Measurements from ENCODE around the gene MEF2D.

Gene MEF2D

DNA sequence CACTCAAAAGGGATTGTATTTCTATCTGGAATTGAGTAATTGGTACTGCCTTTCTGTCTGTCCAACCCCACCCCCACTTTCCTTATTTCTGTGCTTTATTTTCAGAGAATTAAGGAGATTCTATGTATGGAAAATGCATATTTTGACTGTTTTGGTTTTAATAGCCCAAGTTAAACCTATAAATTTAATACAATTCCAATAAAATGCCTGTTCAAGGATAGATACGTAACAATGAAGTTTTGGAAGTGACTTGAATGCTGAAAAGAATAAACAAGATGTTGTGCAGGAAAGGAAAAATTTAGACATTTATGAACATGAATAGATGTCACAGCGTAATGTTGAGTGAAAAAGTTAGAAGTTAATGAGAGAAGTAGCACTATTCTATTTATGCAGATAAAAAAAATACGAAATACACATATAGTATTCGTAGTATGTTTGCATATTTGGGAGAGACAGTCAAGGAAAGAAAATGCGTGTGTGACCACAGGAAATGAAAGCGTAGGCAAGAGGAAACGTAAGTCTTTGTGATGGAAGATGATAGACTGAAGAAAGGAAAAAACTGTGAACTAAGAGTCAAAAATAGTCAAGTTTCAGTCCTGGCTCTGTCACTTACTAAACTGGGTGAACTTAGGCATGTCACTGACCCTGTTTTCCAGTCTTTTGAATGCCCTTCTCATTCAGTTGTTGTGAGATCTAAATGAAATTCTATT is 62.1 kb downstream of the MEF2D start:
- peak; percentile 22 for DNase-seq

DNA sequence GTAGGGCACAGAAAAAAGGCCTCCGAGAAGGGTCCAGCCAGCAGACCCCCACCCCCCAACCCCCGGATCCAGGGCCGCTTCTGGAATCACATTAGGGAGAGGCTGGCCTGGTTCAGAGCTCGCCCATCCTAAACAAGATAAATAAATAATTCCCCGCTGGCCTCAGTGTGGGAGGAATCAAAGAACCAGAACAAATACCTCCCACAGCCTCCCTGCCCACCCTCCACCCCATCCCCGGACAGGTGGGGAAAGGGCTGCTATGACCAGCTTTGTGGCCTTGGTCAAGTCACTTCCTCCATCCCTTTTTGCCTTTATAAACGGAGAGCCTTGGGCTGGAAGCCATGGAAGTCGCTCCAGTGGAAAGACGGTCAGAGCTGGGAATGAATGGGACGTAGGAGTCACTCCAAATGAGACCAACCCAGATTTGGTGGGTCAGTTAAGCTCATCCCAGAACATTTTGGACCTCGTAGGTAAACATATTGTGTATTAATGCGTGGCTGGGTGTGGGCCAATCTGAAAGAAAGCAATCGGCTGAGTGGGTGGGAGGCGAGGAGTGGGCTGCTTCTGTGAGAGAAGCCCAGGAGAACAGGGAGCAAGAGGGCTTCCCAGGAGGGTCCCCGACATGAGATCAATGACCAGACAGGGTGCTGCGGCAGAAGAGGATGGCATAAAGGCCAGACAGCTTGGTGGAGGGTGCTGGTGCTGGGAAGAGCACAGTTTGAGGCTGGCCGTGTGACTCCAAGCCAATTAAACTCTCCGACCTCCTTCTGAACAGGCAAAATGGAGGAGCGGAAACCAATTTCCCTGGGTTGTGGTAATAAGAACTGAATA is 63.3 kb downstream of the MEF2D start:
- no peak for DNase-seq

DNA sequence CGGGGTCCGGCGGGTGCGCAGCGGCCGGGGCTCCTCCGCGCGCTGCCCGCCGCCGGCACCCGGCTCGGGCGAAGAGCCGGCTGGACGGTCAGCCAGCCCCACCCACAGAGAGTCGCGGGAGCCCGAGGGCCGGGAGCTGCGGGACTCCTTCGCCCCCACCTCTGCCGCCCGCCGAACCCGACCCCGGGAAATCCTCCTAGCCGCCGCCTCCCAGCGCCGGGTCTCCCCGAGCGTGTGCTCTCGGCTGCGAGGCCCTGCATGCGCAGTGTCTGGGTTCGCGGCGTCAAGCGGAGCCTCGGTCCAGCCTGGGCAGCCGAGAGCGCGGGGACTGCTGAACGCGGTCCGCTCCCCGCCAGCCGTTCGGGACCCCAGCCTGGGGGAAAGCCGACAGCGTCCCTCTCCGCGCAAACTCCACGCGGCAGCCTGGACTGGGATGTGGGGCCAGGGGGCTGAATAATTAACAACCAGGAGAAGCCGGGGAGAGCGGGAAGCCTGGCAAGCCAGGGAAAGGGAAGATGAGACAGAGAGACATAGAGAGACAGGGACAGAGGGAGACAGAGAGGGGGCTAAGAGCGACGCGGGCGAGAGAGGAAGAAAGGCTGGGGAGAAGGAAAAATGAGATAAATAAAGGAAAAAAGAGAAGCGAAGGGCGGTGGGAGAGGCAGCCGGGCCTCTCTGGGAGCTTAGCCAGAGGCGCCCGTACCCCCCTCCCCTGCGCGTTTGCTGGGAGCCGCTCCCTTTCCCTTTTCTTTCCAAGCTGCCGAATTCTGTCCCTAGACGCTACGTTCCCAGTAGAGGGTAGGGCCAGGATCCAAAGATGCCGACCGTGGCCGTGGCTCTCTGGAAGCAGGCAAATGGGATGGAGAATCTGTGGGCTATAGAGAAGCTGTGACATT is 64.2 kb downstream of the MEF2D start:
- DNase-seq = no peak

DNA sequence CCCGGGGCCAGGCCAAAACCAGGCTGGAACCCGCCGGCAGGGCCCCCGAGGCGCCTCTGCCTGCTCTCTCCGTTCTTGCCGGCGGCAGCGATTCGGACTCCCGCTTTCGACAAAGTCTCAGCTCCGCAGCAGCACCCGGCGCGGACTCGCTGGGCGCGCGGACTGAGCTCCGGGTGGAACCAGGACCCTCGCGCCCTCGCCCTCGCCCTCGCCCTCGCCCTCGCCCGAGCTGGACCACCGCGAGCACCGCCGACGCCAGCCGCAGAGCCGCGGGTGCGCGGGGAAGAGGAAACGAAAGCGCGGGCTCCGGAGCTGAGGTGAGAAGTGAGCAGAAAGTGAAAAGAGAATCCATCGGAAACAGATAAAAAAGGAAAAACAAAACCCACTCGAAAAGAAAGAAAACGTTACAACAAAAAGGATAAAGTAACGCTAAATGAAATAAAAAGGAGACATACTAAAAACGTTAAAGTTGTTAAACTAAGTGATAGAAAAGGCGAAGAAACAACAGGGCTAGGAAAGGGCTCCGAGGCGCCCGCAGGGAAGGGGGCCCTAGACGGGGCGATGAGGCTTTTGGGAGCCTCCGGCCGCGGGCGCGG is 64.9 kb downstream of the MEF2D start:
- DNase-seq = no peak

DNA sequence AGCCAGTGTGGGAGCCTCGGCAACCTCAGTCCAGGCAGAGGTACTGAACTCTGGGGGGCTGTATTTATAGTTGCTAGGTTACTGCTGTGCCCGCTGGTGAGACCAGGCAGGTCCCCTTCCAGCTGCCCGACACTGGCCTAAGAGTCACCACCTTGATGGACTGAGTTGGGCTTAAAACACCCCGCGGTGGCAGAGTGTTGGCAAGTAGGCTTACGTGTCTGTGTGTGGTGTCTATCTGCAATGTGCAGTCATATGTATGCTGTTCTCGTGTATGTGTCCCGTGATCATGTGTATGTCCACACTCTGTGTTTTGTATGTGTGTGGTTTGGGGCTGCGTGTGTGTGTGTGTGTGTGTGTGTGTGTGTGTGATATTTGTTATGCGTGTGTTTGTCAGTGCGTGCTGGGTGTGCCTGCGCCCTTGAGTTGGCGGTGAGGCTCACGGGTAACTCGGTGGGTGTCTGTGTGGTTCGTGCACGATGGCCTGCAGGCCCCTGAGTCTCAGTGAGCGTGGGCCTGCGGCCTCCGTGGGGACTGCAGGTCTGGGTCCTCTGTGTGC is 65.5 kb downstream of the MEF2D start:
- no peak for DNase-seq

DNA sequence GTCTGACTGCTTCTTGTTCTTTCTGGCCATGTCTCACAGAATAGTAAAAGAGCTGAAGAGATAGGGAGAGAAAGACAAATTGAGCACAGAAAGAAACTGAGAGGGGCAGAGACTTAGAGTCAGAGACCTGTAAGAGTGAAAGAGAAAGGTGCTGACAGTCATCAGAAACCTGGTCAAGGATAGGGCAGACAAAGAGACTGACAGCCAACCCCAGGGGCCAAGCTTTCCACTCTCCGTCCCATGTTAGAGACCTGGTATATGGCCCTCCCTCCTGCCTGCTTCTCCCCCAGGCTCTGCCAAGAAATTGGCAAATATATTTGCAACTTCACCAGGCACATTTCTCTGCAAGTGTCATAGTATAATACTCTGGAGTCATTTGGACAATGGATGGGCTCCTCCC is 67.0 kb downstream of the MEF2D start:
- DNase-seq = no peak

DNA sequence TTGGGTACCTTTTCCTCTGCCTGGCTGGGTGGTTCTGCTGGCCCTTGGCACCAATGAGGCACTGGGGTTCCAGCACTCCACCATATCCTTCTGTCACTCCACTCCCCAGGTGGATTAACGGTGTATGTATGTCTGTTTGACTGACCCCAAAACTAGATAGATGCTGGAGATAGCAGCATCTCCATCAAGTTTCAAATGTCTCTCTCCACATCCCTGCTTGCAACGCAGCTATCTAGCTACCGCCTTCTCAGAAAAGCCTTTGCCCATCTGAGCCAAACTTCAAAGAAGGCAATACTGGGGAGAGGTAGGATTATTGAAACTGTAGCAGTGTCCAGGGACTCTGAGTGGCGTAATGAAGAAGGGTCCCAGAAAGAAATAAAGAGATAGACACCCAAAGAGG is 67.5 kb downstream of the MEF2D start:
- no peak for DNase-seq

DNA sequence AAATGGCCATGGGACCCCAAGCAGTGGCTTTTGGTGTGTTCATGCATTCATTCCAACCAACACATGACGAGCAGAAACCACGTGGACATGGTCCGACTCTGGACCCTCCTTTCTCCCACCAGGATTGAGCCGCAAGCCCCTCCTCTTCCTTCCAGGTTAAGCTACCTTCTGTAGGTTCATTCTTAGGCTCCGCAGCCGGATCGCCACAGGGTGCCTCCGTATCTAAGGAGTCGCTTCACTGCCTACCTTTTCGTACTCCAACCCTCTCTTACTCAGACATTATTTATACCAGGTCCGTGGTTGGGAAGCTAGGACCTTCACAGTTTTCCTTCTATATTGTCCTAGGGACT is 67.9 kb downstream of the MEF2D start:
- DNase-seq = no peak

DNA sequence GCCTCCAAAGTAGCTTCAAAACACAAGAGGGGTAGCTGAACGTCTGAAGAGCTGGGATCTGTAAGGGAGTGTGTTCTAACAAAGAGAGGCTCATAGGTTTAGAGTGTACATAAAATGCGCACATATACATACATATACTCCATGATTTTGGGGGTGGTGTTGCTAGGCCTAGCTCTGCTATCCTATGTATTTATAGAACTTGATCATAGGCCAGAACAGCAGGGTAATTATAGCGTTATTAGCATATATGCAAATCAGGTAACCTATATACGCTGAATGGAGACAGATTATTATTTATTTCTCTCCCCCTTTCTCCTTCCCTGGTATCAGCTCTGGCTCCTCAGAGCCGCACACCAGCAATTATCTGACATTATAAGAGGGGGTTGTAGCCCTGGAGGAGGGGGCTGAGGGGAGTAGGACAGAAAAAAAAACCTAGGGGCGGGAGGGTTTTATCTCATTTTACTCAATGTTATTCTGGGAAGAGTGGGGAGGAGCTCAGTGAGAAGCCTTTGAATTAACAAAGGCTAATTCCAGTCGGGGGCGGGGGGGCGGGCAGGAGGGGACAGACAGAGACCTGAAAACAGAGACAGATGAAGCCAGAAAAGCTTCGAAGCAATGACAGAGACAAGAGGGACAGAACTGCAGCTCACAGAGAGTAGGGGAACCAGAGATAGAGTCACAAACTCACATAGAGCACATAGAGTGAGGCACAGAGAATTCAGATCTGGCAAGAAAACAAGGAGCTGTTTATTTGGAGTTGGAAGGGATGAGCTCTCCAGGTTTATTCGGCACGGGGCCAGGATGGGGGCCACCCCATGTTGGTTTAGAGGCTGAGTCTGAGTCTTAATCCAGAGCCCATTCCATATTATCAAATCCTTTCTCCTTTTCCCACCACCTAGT is 68.6 kb downstream of the MEF2D start:
- DNase-seq = no peak

DNA sequence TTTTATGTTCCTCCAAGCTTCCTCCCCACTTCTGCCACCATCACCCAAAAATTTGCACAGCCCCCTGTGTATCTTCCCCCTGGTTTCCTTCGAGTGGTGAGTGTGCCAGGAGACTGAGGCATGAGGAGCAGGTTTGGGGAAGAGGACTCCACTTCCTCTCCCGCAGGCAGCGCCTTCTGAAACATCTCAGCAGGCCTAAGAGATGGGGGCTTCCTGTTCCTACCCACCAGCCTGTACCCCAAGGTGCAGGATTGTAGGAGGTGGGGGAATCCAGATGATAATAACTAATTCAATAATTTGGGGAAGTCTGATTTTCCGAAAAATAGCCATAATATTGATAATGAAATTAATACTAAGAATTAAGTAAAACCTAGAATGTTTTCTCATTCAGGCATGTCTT is 69.2 kb downstream of the MEF2D start:
- DNase-seq = no peak

DNA sequence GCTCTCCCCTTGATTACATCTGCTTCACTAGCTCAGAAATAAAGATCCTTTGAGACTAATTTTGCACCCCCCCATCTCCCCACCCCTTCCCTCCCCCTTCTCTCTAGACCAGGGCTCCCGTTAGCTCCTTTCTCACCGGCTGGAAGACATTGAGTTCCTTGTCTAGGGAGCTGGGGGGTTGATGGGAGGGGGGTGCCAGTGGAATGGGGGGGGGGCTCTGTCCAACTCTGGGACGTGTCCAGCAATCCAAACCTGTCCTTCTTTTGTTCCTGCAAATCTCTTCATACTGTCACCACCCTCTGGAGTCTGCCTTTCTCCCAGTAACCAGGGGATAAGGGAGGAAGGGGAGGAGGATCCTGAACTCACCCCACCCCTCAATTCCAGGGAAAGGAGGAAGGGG is 69.7 kb downstream of the MEF2D start:
- DNase-seq = no peak

DNA sequence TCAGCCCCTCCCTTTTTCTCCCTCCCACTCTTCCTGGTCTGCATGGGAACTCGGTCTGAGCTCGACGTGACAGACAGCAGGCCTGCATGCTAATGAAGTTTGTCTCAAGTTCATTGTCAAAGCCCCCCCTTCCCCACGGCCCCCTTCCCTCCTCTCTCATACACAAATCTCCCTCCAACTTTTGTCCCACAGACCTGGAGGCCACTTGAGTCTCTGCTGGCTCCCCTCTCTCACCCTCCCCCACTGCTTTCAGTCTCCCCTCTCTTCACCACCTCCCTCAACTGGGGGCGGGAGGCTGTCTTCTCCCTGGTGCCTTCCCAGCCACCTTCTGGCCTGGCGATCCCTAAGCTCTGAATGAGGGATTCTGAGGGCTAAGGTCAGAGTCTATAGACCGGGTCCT is 70.3 kb downstream of the MEF2D start:
- no peak for DNase-seq

DNA sequence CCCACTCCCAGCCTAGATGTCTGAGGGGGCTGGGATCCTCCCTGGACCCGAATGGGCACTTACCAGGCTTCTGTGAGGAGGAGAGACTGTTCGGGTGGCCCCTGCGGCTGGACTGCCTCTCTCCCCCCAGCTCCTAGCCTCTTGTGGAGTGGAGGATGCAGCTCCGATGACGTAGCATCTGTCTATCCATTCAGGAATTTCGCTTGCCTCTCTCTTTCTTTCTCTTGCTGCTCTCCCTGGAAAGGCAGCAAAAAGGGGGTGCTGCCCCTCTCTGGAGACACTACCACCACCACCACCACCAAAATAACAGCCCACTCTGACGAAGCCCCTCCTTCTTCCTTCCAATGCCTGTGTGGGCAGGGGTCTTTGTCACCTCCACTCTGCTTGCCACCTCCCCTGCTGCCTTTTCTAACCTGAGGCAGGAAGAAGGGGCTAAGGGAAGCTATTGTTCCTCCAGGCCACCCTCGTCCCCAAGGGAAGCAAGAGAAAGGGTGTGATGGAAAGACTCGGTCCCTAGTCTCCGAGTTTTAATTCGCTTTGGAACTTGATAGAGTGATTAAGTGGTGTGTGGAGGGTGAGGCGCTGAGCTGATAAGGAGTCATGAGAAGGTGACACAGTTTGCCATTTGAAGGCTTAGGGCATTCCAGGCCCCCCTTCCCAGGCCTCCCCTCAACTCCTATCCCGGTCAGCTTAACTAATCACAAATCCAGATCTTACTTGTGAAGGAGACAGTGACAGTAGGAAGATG is 71.1 kb downstream of the MEF2D start:
- no peak for DNase-seq

DNA sequence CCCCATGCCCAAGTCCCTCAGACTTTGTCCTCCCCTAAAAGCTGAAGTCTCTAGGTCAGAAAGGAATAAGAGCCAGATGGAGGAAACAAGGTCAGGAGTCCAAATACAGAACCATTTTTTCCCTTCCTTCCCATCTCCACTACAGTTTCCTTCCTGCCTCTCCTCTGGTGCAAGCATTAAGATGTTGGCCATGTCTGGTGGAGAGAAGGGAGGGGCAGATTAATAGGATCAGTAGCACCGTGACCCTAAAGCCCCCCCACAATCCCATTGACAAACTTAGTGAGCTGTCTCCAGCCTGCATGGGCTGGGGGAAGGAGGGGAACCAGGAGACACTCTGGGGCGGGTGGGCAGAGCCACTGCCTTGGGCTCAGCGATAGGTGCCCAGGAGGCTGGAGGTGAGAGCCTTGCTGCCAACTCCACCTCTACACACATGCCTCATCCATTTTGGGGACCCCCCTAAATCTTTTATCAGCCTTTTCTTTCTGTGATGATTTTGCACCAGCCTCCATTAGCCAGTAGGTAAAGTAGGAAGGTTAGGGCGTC is 71.8 kb downstream of the MEF2D start:
- DNase-seq = no peak

DNA sequence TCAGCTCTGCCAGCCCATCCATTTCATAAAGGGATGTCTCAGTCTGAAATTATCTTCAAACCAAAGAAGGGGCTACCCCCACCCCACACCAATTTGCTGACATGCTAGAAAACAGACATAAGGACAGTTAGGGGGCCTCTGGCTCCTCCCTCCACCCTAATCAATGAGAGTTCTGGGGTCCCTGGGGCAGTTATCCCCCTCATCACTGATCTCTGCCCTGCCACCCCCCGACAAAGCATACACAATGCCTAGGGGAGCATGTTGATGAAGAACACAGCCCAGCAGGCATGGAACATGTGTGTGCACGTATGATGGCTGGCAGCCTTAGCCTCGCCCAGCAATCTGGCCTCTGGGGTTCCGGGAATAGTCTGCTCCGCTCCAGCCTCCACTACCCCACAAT is 72.6 kb downstream of the MEF2D start:
- DNase-seq = no peak

DNA sequence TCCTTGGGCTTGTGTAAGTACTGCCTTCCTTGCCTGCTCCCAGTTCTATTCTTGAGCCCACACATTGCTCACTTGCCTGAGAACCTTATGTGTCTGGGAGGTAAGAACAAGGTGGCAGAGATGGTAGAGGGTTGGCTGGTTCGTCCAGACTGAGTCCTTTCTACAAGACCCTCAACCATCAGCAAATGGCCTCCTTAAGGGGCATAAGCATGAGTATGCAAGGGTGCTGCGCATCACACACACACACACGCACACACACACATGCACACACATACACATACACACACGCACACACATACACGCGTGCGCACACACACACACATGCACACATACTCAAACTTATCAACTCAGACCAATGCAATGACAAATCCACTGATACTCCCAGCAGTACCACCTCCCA is 74.6 kb downstream of the MEF2D start:
- DNase-seq = no peak

DNA sequence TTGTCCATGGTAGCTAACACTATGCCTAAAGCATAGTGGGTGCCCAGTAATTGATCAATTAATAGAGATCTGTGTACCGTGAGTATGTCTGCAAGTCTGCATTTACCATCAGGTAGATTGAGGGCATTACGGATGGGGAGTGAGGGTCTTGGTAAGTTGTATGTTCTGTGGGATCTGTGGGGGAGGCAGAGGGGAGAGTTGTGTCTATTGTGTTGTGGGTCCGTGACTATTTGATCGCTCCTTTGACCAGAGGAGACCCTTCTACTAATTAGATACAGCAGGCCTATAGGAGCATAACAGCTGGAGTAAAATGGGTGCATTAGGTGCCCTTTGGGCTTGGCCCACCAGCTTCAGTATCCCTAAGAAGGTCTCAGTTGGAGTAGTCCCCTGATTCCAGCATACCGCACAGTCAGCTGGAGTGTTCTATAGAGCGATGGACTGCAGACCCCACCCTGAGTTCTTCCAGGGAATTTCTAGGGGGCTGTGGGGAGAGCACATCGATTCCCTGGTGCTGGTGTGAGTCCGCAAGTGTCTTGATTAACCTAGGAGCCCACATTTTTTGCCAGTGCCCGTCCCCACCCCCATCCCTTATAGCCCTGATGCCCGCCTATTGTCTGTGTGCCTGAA is 75.7 kb downstream of the MEF2D start:
- DNase-seq = no peak

DNA sequence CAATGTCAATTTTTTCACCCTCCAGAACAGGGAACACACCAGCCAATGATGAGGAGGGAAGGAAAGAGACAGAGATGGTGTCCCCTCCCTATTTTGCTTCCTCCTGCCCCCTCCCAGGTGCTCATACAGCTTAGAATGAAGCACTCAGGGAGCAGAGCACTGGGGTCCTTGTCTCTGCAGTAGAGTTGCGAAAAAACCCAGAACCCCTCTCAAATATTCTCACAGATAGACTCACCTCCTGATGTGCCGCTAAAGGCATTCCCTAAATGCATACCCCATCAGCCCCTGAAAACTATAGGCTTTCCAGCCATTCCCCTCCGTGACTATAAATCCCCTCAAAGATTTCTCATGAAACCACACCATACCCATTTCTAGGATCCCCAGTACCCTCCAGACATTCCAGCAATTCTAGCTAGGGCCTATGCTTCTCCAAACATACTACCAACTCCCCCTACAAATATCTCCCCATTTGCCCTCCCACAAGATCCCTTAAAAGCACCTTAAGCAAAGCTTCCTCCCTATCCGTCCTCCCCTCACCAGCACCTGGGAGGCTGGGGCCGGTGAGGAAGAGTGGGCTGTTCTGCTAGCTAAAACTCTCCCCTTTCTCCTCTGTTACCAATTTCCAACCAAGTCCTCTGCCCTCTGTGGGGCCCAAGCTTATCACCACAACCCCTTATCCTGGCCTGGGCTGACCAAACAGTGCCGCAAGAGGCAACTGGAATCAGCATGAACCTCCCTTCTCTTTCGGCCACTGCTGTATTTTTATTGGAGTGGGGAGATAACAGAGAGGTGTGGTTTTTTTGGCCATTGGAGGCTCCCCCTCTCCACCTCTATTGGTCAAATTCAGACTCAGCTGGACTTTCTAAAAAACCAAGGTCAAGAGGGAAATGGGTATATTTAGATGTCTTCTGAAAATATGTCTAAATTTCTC is 76.9 kb downstream of the MEF2D start:
- no peak for DNase-seq

DNA sequence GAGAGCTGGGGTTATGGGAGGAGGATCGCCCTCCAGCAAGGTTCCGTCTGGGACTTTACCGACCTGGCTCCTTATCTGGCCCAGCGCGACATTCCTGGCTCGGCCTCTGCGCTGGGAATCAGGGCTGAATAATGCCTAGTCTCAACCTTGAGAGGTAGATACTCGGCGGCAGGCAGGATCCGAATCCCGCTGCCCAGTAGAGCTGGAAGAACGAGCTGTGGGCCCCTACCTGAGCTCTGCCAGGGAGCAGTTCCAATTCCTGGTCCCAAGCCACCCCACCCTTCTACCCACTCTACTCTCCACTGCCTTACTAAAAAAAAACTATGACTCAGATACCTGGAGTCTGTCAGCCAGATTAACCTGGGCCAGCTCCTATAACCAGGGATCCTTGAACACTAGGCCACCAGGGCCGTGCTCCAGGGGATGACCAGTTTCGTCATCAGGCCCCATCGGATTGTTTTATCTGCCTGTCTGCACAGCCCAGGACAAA is 77.9 kb downstream of the MEF2D start:
- no peak for DNase-seq

Measured in fibroblast of skin of right quadriceps (primary cell).